Measurements from ENCODE around the gene GLT6D1.

Gene GLT6D1

DNA sequence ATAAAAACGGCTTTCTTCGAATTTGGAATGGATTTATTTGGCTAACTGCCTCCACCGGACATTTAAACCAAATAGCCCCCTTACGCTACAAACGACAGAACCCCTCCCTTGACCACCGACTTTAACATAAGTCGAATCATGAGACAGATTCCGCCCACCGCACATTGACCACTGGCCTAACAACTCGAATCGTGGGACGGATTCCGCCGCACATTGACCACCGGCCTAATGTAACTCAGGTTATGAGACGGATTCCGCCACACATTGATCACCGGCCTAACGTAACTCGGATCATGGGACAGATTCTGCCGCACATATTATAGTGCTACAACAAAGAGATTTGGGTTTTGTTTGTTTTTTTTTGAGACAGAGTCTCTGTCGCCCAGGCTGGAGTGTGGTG, 21.1 kb upstream of the GLT6D1 start:
- Histone ChIP-seq H3K4me1 (ENCODE audit: low read length) (no peaks in the 10 kb centered on the region), H3F3A (ENCODE audit: insufficient read depth, low read length) (no peaks in the 10 kb centered on the region), H3K27me3 (replicated peaks; ENCODE audit: insufficient read depth, low read length) (peaks cover 92% of the 10 kb centered on the region), H3K27ac (ENCODE audit: low read length) (no peak overlapping the region), H3K4me2 (ENCODE audit: low read depth, low read length) (no peak overlapping the region), H3K36me3 (replicated peaks; ENCODE audit: insufficient read depth, low read length) (no peaks in the 10 kb centered on the region), H2AFZ (ENCODE audit: low read length) (no peak overlapping the region), H3K9me3 (replicated peaks; ENCODE audit: insufficient read depth, low read length) (no peaks in the 10 kb centered on the region), H3K79me2 (ENCODE audit: low read length) (no peaks in the 10 kb centered on the region), H3K4me3 (ENCODE audit: low read length) (no peak overlapping the region), H4K20me1 (ENCODE audit: insufficient read depth, low read length) (no peaks in the 10 kb centered on the region), H3K9me2 (replicated peaks; ENCODE audit: insufficient read depth, low read length) (no peaks in the 10 kb centered on the region), H3K9ac (ENCODE audit: low read length) (no peak overlapping the region)
- no peak for DNase-seq
- no peak for TF ChIP-seq EZH2phosphoT487 (IDR thresholded peaks at IDR 0.05; ENCODE audit: low read length)
- TF ChIP-seq, protein P1, sequence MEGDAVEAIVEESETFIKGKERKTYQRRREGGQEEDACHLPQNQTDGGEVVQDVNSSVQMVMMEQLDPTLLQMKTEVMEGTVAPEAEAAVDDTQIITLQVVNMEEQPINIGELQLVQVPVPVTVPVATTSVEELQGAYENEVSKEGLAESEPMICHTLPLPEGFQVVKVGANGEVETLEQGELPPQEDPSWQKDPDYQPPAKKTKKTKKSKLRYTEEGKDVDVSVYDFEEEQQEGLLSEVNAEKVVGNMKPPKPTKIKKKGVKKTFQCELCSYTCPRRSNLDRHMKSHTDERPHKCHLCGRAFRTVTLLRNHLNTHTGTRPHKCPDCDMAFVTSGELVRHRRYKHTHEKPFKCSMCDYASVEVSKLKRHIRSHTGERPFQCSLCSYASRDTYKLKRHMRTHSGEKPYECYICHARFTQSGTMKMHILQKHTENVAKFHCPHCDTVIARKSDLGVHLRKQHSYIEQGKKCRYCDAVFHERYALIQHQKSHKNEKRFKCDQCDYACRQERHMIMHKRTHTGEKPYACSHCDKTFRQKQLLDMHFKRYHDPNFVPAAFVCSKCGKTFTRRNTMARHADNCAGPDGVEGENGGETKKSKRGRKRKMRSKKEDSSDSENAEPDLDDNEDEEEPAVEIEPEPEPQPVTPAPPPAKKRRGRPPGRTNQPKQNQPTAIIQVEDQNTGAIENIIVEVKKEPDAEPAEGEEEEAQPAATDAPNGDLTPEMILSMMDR (IDR thresholded peaks at IDR 0.05; ENCODE audit: low read length): no peak
- no peak for TF ChIP-seq EZH2 (optimal IDR thresholded peaks at IDR 0.05; ENCODE audit: low read depth, low read length)

DNA sequence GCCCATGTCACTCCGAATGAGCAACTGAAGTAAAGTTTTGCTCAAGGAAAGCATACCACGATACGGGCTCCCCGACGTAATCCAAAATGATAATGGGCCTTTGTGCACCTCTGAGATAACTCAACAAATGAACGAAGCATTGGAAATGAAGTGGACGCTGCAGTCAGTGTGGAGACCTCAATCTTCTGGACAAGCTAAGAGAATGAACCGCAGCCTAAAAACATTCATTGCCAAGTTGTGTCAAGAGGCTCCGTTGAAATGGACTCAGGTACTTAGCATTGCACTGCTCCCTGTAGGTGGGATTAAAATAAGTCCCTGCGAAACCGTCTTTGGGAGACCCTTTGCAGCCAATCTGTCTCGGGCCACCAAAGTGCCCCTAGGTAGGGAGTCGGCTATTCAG, 19.9 kb upstream of the GLT6D1 start:
- no peak overlapping the region for H2AFZ ChIP-seq (ENCODE audit: low read length)
- H3K4me2 ChIP-seq (ENCODE audit: low read depth, low read length): no peak overlapping the region
- H3K9ac ChIP-seq (ENCODE audit: low read length): no peak overlapping the region
- no peaks in the 10 kb centered on the region for H3K9me2 ChIP-seq (replicated peaks; ENCODE audit: insufficient read depth, low read length)
- H3K4me1 ChIP-seq (ENCODE audit: low read length): no peaks in the 10 kb centered on the region
- no peak for DNase-seq
- no peaks in the 10 kb centered on the region for H3K9me3 ChIP-seq (replicated peaks; ENCODE audit: insufficient read depth, low read length)
- H3K27me3 ChIP-seq (replicated peaks; ENCODE audit: insufficient read depth, low read length): peaks cover 92% of the 10 kb centered on the region
- no peak overlapping the region for H3K27ac ChIP-seq (ENCODE audit: low read length)
- H3K36me3 ChIP-seq (replicated peaks; ENCODE audit: insufficient read depth, low read length): no peaks in the 10 kb centered on the region
- H4K20me1 ChIP-seq (ENCODE audit: insufficient read depth, low read length): no peaks in the 10 kb centered on the region
- TF ChIP-seq EZH2 (optimal IDR thresholded peaks at IDR 0.05; ENCODE audit: low read depth, low read length) (no peak), EZH2phosphoT487 (IDR thresholded peaks at IDR 0.05; ENCODE audit: low read length) (no peak)
- TF ChIP-seq, protein P1 (IDR thresholded peaks at IDR 0.05; ENCODE audit: low read length): no peak
- H3K4me3 ChIP-seq (ENCODE audit: low read length): no peak overlapping the region
- H3K79me2 ChIP-seq (ENCODE audit: low read length): no peaks in the 10 kb centered on the region
- H3F3A ChIP-seq (ENCODE audit: insufficient read depth, low read length): no peaks in the 10 kb centered on the region

DNA sequence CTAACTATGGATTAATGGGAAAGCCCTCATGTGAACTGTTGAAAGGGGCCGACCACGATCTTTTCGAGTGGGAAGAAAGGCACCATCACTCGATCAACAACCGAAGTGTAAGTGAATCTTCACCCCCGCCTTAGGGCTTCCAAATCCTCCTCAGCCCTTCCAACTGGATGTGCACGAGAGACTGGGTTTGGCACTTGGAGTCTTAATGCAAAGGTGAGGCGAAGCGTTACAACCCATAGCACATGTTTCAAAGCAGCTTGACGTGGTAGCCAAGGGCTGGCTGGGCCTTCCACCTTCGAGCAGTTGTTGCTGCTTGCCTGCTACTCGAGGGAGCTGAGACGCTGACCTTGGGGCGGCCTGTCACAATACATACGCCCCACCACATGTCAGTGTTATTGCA, 18.1 kb upstream of the GLT6D1 start:
- DNase-seq: no peak
- TF ChIP-seq EZH2 (optimal IDR thresholded peaks at IDR 0.05; ENCODE audit: low read depth, low read length) (no peak), EZH2phosphoT487 (IDR thresholded peaks at IDR 0.05; ENCODE audit: low read length) (no peak)
- TF ChIP-seq, protein P1 (IDR thresholded peaks at IDR 0.05; ENCODE audit: low read length): no peak
- no peaks in the 10 kb centered on the region for H3K9me3 ChIP-seq (replicated peaks; ENCODE audit: insufficient read depth, low read length)

More for the DNA sequence above, 18.1 kb upstream of the GLT6D1 start:
- no peaks in the 10 kb centered on the region for H3K79me2 ChIP-seq (ENCODE audit: low read length)
- H3F3A ChIP-seq (ENCODE audit: insufficient read depth, low read length): no peaks in the 10 kb centered on the region
- H3K4me1 ChIP-seq (ENCODE audit: low read length): no peaks in the 10 kb centered on the region
- no peak overlapping the region for H3K27ac ChIP-seq (ENCODE audit: low read length)
- H3K4me2 ChIP-seq (ENCODE audit: low read depth, low read length): no peak overlapping the region
- no peaks in the 10 kb centered on the region for H4K20me1 ChIP-seq (ENCODE audit: insufficient read depth, low read length)
- no peaks in the 10 kb centered on the region for H3K9me2 ChIP-seq (replicated peaks; ENCODE audit: insufficient read depth, low read length)
- no peak overlapping the region for H3K9ac ChIP-seq (ENCODE audit: low read length)
- H3K27me3 ChIP-seq (replicated peaks; ENCODE audit: insufficient read depth, low read length): peaks cover 93% of the 10 kb centered on the region
- no peaks in the 10 kb centered on the region for H3K36me3 ChIP-seq (replicated peaks; ENCODE audit: insufficient read depth, low read length)
- no peak overlapping the region for H3K4me3 ChIP-seq (ENCODE audit: low read length)
- no peak overlapping the region for H2AFZ ChIP-seq (ENCODE audit: low read length)

Measured in MM.1S (cell line).